HG03097 (cell line): ENCODE measurements around the gene ALAS2.
A peak's percentile ranks its signal among the peaks of the same experiment; 100 is the strongest.
"Not testable (repeated sequence)": the region's sequence is repeated elsewhere in the genome, so short reads cannot be mapped to it uniquely, and the experiment has no call there.

Experiments used
- ATAC-seq: cut with Tn5 transposase; IDR thresholded peaks from one replicate; pipeline ENCODE4 v1.9.1; 2021; ENCODE audit not compliant: unreplicated experiment, low FRiP score

ALAS2 gene

GRCh38 chrX:55030271-55031205, at the start of gene ALAS2:
ALAS2 (minus strand) TSS chrX:55030977; CDS start chrX:55026000, 4,977 bp downstream.
- ATAC-seq: no peak

DNA sequence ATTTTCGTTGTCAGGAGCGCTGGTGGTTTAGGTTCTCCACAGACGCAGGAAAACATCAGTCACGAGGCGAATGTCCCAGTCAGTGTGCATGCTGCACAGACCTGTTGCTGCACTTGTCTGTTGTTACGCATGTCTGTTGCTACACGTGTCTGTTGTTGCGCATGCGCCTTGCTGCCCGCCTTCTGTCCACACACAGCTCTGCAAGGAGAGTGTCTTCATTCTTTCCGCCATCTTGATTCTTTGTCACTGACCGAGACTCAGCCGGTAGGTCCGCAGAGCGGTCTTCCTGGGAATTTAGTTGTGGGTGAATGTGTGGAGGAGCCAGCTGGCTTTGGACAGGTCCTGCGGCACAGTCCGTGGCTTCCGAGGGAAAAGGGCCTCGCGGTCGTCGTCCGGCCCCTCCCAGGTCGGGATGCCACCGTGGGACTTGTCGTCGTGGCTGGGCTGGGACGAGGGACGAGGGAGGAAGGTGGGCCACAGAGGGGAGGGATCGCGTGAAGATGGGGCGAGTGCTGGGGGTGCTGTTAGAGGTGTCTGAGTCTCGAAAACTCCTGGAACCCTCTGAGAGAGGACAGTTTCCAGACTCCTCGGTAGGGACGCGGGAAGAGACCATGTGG, 44.2 kb upstream of the ALAS2 start, which contains the start of gene PAGE2B:
Gene PAGE2B (plus strand): TSS at position 180 of the 617 bp plus-strand sequence. CDS start 1,012 bp downstream, outside the sequence.
- no peak for ATAC-seq

DNA sequence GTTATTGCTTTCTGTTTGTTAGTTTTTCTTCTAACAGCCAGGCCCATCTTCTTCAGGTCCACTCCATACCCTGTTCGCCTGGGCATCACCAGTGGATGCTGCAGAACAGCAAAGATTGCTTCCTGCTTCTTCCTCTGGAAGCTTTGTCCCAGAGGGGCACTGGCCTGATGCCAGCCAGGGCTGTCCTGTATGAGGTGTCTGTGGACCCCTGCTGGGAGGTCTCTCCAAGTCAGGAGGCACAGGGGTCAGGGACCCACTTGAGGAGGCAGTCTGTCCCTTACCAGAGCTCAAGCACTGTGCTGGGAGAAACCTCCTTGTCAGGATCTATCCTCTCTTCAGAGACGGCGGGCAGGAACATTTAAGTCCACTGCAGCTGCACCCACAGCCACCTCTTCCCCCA, 41.5 kb upstream of the ALAS2 start:
- no peak for ATAC-seq

DNA sequence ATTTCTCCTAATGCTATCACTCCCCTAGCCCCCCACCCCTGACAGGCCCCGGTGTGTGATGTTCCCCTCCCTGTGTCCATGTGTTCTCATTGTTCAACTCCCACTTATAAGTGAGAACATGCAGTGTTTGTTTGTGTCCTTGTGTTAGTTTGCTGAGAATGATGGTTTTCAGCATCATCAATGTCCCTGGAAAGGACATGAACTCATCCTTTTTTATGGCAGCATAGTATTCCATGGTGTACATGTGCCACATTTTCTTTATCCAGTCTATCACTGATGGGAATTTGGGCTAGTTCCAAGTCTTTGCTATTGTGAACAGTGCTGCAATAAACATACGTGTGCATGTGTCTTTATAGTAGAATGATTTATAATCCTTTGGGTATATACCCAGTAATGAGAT, 36.4 kb upstream of the ALAS2 start:
- ATAC-seq: not testable (repeated sequence)

DNA sequence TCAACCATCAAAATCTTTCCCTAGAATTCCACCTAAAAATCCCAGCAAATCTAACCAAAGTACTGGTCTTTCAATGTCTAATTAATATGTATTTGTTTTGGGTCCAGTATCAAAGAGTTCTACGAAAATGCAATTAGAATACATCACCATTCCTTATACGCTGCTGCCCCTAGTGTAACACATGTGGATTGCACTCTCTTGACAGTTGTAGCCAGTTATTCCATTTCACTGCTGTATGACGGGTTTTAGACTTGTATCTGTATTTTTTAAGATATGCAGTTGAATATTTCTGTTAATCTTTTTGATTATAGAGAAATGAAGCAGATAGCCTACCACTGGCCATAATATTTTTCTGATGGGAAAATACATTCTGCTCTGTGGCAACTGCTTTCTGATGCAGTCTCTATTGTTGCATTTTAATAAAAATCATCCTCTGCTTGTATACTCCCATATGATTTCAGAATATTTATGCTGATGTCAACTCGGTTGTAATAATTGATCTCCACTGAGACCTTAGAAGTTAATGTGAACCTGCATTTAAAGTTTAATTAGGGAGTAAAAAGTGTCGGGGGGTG, 27.0 kb upstream of the ALAS2 start:
- ATAC-seq: peak; percentile 59

DNA sequence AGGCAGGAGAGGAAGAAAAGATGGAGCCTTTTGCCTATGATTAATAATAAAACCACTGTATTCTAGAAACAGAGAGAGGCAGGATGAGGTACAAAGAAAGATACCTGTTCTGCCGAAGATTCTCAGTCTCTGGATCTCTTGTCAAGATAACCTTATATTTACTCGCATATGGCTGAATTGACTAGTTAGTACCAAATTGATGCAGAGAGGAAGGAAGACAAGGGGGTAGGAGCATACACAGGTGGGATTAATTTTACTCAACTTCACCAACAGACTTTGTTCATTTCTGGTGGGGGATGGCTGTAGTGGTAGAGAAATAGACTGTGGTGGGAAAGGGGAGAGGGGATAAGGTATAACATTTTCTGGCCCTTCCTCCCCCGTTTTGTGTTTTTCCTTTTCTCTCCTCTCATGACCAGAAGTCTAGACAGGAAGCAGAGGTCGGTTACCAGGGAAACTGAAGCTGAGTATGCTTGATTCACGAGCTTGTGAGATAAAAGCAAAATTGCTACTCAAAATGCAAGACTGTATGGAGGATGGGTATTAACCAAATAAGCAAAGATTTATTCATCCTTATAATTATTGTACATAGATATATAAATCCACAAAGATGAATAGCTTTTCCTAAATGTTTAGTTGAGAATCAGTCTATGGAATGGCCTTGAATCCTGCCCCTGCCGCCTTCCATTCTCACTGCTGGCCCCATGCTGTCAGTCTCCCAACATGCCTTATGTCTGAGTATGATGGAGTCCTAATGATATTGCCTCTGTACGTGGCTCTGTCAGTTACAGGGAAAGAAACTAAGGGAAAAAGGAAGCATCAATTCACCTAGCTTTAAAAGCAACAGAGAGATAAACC, 26.3 kb upstream of the ALAS2 start:
- ATAC-seq: no peak

DNA sequence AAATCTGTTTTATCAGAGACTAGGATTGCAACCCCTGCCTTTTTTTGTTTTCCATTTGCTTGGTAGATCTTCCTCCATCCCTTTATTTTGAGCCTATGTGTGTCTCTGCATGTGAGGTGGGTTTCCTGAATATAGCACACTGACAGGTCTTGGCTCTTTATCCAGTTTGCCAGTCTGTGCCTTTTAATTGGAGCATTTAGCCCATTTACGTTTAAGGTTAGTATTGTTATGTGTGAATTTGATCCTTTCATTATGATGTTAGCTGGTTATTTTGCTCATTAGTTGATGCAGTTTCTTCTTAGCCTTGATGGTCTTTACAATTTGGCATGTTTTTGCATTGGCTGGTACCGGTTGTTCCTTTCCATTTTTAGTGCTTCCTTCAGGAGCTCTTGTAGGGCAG, 19.8 kb upstream of the ALAS2 start:
- ATAC-seq: not testable (repeated sequence)

- no peak for ATAC-seq
Measured at GRCh38 chrX:55041514-55041913, 10.7 kb upstream of the ALAS2 start.

- no peak for ATAC-seq
Measured at GRCh38 chrX:55039471-55039870, 8.7 kb upstream of the ALAS2 start.

- ATAC-seq: no peak
Measured at GRCh38 chrX:55033429-55033828, 2.7 kb upstream of the ALAS2 start.

GRCh38 chrX:55029291-55029690, 1.5 kb downstream of the ALAS2 start:
- ATAC-seq: no peak

- ATAC-seq: no peak
Measured at GRCh38 chrX:55028611-55029010, 2.2 kb downstream of the ALAS2 start.

DNA sequence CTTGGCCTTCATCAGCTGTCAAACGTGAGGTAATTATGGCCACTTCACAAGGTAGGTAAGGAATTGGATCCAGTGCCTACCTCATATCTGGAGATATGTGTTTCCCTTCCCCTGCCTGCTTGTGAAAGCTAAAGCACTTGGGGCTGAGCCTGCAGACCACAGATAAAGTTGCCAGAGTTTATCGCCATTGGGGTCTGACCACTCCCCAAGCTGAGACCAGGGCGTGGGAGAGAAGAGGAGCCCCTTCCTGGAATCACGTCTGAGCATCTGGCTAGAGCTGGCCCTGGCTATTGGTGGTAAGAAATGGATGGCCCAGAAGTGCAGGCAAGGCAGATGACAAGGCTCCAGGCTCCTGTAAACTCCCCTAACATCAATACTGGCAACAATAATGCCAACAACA, 2.7 kb downstream of the ALAS2 start:
- no peak for ATAC-seq

GRCh38 chrX:55026840-55027239, 3.9 kb downstream of the ALAS2 start:
- no peak for ATAC-seq

GRCh38 chrX:55026143-55026542, 4.6 kb downstream of the ALAS2 start:
- ATAC-seq: no peak

DNA sequence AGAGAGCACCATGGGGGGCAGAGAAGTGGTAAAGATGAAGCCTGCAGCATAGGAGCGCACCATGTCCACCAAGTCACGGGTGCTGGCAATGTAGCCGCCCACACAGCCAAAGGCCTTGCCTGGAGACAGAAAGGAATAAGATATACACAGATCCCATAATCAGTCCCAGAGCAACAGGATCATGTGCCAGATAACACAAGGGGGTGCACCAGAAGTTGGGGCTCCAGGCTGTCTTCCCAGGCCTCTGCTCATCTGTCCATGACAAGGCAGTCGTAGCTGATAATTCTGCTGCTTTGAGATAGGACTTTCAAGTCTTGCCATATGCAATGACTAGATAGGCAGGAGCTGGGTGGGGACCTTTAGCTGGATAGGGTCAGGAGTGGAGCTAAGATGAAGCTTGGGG, 15.9 kb downstream of the ALAS2 start:
- no peak for ATAC-seq

DNA sequence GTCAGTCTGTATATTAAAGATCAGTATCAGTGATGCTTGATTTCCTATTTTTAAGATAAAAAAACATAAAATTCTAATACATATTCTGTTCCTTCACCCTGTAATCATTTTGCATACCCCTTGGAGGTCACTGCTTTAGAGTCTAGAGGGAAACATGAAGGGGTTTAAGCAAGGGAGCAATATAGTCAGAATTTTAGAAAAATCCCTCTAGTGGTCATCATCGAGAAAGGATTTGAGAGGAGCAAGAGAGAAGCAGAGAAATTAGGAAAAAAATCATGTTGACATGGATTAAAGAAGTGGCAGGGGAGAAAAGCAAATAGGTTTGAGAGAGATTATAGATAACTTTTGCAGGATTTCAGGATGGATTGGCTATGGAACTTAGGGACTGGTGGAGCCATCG, 19.5 kb downstream of the ALAS2 start:
- ATAC-seq: no peak

- no peak for ATAC-seq
Measured at GRCh38 chrX:55008571-55009358, 22.0 kb downstream of the ALAS2 start.

- ATAC-seq: no peak
Measured at GRCh38 chrX:55007656-55008055, 23.1 kb downstream of the ALAS2 start.
